ENCODE data around the gene KLHL12. TPM values are rescaled to one million over a fixed set of nuclear protein-coding genes. Genes with fewer than 3 reads are reported as not detected.

The KLHL12 gene
- total RNA-seq, 1 donor from 2014 or later: 51.1 TPM

- TF ChIP-seq CTCF (IDR thresholded peaks at IDR 0.05; ENCODE audit: insufficient read depth, low read length, severe bottlenecking): no peak
- DNase-seq (ENCODE audit: low read depth) (no peak), FAIRE-seq (no peak)
- Histone ChIP-seq H3K36me3 (ENCODE audit: control insufficient read depth, insufficient read depth, low read length) (peaks cover 31% of the 10 kb centered on the region), H3K4me3 (ENCODE audit: low read depth, low read length) (no peak overlapping the region), H3K27me3 (ENCODE audit: control insufficient read depth, insufficient read depth, low read length) (no peaks in the 10 kb centered on the region)
Measured at GRCh38 chr1:202961220-202961880, 34.3 kb upstream of the KLHL12 start.

- H3K27me3 ChIP-seq (ENCODE audit: control insufficient read depth, insufficient read depth, low read length): no peaks in the 10 kb centered on the region
- H3K4me3 ChIP-seq (ENCODE audit: low read depth, low read length): no peak overlapping the region
- FAIRE-seq: no peak
- no peak for TF ChIP-seq CTCF (IDR thresholded peaks at IDR 0.05; ENCODE audit: insufficient read depth, low read length, severe bottlenecking)
- DNase-seq (ENCODE audit: low read depth): peak; percentile 91
- peaks cover 26% of the 10 kb centered on the region for H3K36me3 ChIP-seq (ENCODE audit: control insufficient read depth, insufficient read depth, low read length)
Measured at GRCh38 chr1:202959276-202959620, 32.2 kb upstream of the KLHL12 start.

GRCh38 chr1:202958544-202959275 lies 31.7 kb upstream of the KLHL12 start:
- TF ChIP-seq CTCF (IDR thresholded peaks at IDR 0.05; ENCODE audit: insufficient read depth, low read length, severe bottlenecking): no peak
- no peak for DNase-seq (ENCODE audit: low read depth)
- peak overlapping the region; percentile 85 for H3K4me3 ChIP-seq (ENCODE audit: low read depth, low read length)
- peaks cover 24% of the 10 kb centered on the region for H3K36me3 ChIP-seq (ENCODE audit: control insufficient read depth, insufficient read depth, low read length)
- H3K27me3 ChIP-seq (ENCODE audit: control insufficient read depth, insufficient read depth, low read length): no peaks in the 10 kb centered on the region
- FAIRE-seq: no peak

- no peaks in the 10 kb centered on the region for H3K27me3 ChIP-seq (ENCODE audit: control insufficient read depth, insufficient read depth, low read length)
- no peak for FAIRE-seq
- H3K36me3 ChIP-seq (ENCODE audit: control insufficient read depth, insufficient read depth, low read length): peaks cover 17% of the 10 kb centered on the region
- peak within 1 kb of the TSS; percentile 85 for H3K4me3 ChIP-seq (ENCODE audit: low read depth, low read length)
- peak; percentile 77 for DNase-seq (ENCODE audit: low read depth)
- no peak for TF ChIP-seq CTCF (IDR thresholded peaks at IDR 0.05; ENCODE audit: insufficient read depth, low read length, severe bottlenecking)
Measured at GRCh38 chr1:202957733-202958543, 30.9 kb upstream of the KLHL12 start, which contains the start of gene ADIPOR1. Gene ADIPOR1 (minus strand): TSS chr1:202958312. CDS start chr1:202951070, 7,242 bp downstream.

- DNase-seq (ENCODE audit: low read depth): no peak
- FAIRE-seq: no peak
- no peak for TF ChIP-seq CTCF (IDR thresholded peaks at IDR 0.05; ENCODE audit: insufficient read depth, low read length, severe bottlenecking)
- peaks cover 7% of the 10 kb centered on the region for H3K36me3 ChIP-seq (ENCODE audit: control insufficient read depth, insufficient read depth, low read length)
- H3K4me3 ChIP-seq (ENCODE audit: low read depth, low read length): peak overlapping the region; percentile 85
- no peaks in the 10 kb centered on the region for H3K27me3 ChIP-seq (ENCODE audit: control insufficient read depth, insufficient read depth, low read length)
Measured at GRCh38 chr1:202956969-202957368, 29.9 kb upstream of the KLHL12 start.

Data from bronchial epithelial cell (primary cell).